Measurements from ENCODE around the gene TLR2.
A peak's percentile ranks its signal among the peaks of the same experiment; 100 is the strongest.

The TLR2 gene, protein sequence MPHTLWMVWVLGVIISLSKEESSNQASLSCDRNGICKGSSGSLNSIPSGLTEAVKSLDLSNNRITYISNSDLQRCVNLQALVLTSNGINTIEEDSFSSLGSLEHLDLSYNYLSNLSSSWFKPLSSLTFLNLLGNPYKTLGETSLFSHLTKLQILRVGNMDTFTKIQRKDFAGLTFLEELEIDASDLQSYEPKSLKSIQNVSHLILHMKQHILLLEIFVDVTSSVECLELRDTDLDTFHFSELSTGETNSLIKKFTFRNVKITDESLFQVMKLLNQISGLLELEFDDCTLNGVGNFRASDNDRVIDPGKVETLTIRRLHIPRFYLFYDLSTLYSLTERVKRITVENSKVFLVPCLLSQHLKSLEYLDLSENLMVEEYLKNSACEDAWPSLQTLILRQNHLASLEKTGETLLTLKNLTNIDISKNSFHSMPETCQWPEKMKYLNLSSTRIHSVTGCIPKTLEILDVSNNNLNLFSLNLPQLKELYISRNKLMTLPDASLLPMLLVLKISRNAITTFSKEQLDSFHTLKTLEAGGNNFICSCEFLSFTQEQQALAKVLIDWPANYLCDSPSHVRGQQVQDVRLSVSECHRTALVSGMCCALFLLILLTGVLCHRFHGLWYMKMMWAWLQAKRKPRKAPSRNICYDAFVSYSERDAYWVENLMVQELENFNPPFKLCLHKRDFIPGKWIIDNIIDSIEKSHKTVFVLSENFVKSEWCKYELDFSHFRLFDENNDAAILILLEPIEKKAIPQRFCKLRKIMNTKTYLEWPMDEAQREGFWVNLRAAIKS

GRCh38 chr4:153684182-153684970, at the start of gene TLR2:
TSS of gene TLR2 (plus strand) at chr4:153684280. CDS start at chr4:153702908, 18,628 bp downstream.
- TF ChIP-seq, protein P1, sequence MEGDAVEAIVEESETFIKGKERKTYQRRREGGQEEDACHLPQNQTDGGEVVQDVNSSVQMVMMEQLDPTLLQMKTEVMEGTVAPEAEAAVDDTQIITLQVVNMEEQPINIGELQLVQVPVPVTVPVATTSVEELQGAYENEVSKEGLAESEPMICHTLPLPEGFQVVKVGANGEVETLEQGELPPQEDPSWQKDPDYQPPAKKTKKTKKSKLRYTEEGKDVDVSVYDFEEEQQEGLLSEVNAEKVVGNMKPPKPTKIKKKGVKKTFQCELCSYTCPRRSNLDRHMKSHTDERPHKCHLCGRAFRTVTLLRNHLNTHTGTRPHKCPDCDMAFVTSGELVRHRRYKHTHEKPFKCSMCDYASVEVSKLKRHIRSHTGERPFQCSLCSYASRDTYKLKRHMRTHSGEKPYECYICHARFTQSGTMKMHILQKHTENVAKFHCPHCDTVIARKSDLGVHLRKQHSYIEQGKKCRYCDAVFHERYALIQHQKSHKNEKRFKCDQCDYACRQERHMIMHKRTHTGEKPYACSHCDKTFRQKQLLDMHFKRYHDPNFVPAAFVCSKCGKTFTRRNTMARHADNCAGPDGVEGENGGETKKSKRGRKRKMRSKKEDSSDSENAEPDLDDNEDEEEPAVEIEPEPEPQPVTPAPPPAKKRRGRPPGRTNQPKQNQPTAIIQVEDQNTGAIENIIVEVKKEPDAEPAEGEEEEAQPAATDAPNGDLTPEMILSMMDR (IDR thresholded peaks at IDR 0.05; ENCODE audit: borderline replicate concordance, insufficient read depth, low read depth, low read length), result no peak
- H3K4me3 ChIP-seq (ENCODE audit: low read depth, low read length), result peak within 1 kb of the TSS; percentile 31

DNA sequence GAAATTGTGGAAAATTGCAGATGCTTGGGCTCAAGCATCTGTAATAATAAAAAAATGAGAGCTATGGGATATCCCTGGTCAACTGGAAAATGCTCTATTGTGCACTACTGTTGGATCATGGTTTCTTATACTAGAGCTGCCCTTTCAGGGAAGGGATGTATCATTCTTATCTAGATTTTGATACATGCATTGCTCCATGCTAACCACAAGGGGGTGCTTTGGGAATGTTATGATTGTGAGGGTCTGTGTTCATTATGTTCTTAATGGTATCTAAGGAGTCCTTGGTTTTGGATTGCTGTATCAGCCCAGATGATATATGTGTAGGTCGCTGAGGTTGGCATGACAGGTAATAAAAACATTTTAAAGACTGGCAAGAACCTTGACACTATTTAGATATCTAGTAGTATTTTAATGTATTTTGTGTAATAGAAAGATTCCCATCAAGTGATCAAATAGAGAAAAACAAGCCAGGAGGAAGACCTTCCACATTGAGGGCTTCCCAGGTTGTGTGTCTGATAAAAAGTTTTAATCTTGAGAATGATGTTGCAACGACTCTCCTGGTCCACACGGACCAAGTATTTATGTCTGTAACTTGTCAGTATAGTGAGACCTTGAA, 49.2 kb upstream of the TLR2 start:
- TF ChIP-seq, protein P1 (IDR thresholded peaks at IDR 0.05; ENCODE audit: borderline replicate concordance, insufficient read depth, low read depth, low read length), result peak; percentile 43; the same call in 1 of the 2 replicates

GRCh38 chr4:153635846-153636245, 48.2 kb upstream of the TLR2 start:
- TF ChIP-seq, protein P1 (IDR thresholded peaks at IDR 0.05; ENCODE audit: borderline replicate concordance, insufficient read depth, low read depth, low read length), result no peak
- H3K4me3 ChIP-seq (ENCODE audit: low read depth, low read length), result no peak overlapping the region

More for the DNA sequence above, 49.2 kb upstream of the TLR2 start:
- no peak overlapping the region for H3K4me3 ChIP-seq (ENCODE audit: low read depth, low read length)

- TF ChIP-seq, protein P1 (IDR thresholded peaks at IDR 0.05; ENCODE audit: borderline replicate concordance, insufficient read depth, low read depth, low read length), result no peak
- H3K4me3 ChIP-seq (ENCODE audit: low read depth, low read length), result no peak overlapping the region
Measured at GRCh38 chr4:153637201-153637600, 46.9 kb upstream of the TLR2 start.

GRCh38 chr4:153638011-153638410, 46.1 kb upstream of the TLR2 start:
- H3K4me3 ChIP-seq (ENCODE audit: low read depth, low read length), result no peak overlapping the region
- TF ChIP-seq, protein P1 (IDR thresholded peaks at IDR 0.05; ENCODE audit: borderline replicate concordance, insufficient read depth, low read depth, low read length), result no peak

DNA sequence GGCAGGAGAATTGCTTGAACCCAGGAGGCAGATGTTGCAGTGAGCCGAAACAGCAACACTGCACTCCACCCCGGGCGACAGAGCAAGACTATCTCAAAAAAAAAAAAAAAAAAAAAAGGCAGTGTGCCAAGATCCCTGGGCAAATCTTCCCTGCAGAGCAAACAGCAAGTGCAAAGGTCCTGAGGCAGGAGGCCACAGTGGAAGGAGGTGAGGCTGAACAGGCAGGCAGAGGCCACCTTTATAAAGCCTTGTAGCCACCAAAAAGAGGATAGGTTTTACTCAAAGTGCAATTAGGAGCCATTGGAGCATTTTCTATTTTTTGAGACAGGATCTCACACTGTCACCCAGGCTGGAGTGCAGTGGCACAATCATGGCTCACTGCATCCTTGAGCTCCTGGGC, 45.1 kb upstream of the TLR2 start:
- TF ChIP-seq, protein P1 (IDR thresholded peaks at IDR 0.05; ENCODE audit: borderline replicate concordance, insufficient read depth, low read depth, low read length), result no peak
- H3K4me3 ChIP-seq (ENCODE audit: low read depth, low read length), result no peak overlapping the region

Data from GM12875 (cell line).